Fibroblast of the aortic adventitia (primary cell): Measurements from ENCODE around the gene SLC12A6. TPM values are rescaled to one million over a fixed set of nuclear protein-coding genes. Genes with fewer than 3 reads are reported as not detected.
"Not testable (repeated sequence)": the region's sequence is repeated elsewhere in the genome, so short reads cannot be mapped to it uniquely, and the experiment has no call there.

Experiments
- DNase-seq: peaks from one replicate; pipeline ENCODE4 v3.0.0-alpha.2; 2010; ENCODE audit warnings: low read depth
- H3K4me3 ChIP-seq: 2 replicates; pipeline ENCODE4 v1.5.1; 2011; ENCODE audit warnings: low read depth, mild to moderate bottlenecking, control low read depth, low read length, moderate library complexity
- CTCF ChIP-seq: IDR thresholded peaks from 2 replicates; pipeline ENCODE4 v1.5.1; 2011; ENCODE audit warnings: mild to moderate bottlenecking, low read length, control low read depth, inconsistent platforms; ENCODE audit not compliant: insufficient read depth
- total RNA-seq: library from RNA; depleted of rRNA; stranded (reverse); fragments of >200 nt; gene quantifications from 2 replicates; pipeline ENCODE4 v1.2.3, GENCODE V29; 2012; ENCODE audit warnings: low replicate concordance

SLC12A6 gene
- total RNA-seq: 29.4 and 47.3 TPM in 2 replicates

GRCh38 chr15:34337557-34338306 is at the start of gene SLC12A6:
SLC12A6 (minus strand) TSS chr15:34337781; CDS start chr15:34336680, 1,101 bp downstream.
- DNase-seq: peak; percentile 85
- H3K4me3 ChIP-seq: peak within 1 kb of the TSS; percentile 91
- TF ChIP-seq CTCF: no peak

- H3K4me3 ChIP-seq, DNase-seq: not testable (repeated sequence)
Measured at GRCh38 chr15:34381829-34382521, 44.4 kb upstream of the SLC12A6 start.

GRCh38 chr15:34380491-34380890 is 42.9 kb upstream of the SLC12A6 start:
- H3K4me3 ChIP-seq, DNase-seq: not testable (repeated sequence)

GRCh38 chr15:34376856-34377255 is 39.3 kb upstream of the SLC12A6 start:
- no peak for DNase-seq
- no peak overlapping the region for H3K4me3 ChIP-seq
- no peak for TF ChIP-seq CTCF

GRCh38 chr15:34375541-34375940 is 38.0 kb upstream of the SLC12A6 start:
- not testable (repeated sequence) for H3K4me3 ChIP-seq, DNase-seq

GRCh38 chr15:34374816-34375215 is 37.2 kb upstream of the SLC12A6 start:
- no peak for DNase-seq
- no peak for TF ChIP-seq CTCF
- H3K4me3 ChIP-seq: no peak overlapping the region

- DNase-seq: no peak
- TF ChIP-seq CTCF: no peak
- H3K4me3 ChIP-seq: no peak overlapping the region
Measured at GRCh38 chr15:34373951-34374350, 36.4 kb upstream of the SLC12A6 start.

GRCh38 chr15:34370643-34371042 is 33.1 kb upstream of the SLC12A6 start:
- no peak overlapping the region for H3K4me3 ChIP-seq
- TF ChIP-seq CTCF: no peak
- DNase-seq: no peak
